Stomach (tissue), 4 donors: Measurements from ENCODE around the gene CACNA2D3.

Source experiments
- POLR2A ChIP-seq, 4 donors: fragments of 450-650 bp; IDR thresholded peaks; one replicate each; pipeline ENCODE4 v1.6.1; 2016; ENCODE audit warnings: antibody characterized with exemption in 4 of 4, control low read depth in 2 of 4, mild to moderate bottlenecking in 1 of 4, moderate library complexity in 1 of 4
- POLR2AphosphoS5 ChIP-seq, 3 donors: sonication (generic); formaldehyde crosslinking; IDR thresholded peaks; one replicate each; pipeline ENCODE4 v1.6.1; 2016; ENCODE audit warnings: antibody characterized with exemption in 3 of 3
- TF ChIP-seq, protein P1 (sequence below), 7 experiments: fragments of 450-650 bp in 4 of 7; fragments of 200-600 bp in 3 of 7; sonication (generic) in 3 of 7; IDR thresholded peaks; one replicate each; pipeline ENCODE4 v1.5.1; 2016 to 2019; ENCODE audit warnings: antibody characterized with exemption in 7 of 7, control low read depth in 2 of 7, mild to moderate bottlenecking in 1 of 7

DNA sequence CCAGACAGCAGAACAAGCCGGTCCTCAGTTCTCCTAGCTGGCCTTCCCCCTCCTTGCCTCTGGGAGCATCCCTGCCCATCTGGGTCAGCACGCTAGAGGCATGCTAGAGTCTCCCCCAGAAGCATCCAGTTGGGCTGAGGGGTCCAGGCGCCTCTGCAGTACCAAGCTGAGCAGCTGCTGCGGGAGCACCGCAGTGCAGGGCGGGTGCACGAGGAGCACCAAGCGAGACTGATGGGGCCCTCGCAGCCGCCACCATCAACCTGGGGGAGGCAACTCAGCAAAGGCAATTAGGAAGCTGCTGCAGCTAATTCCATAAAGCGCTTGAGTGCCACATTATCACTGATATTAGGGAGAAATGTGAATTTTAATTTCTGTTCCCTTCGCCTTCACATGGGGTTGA, 12.4 kb downstream of the CACNA2D3 start:
- TF ChIP-seq, protein P1, sequence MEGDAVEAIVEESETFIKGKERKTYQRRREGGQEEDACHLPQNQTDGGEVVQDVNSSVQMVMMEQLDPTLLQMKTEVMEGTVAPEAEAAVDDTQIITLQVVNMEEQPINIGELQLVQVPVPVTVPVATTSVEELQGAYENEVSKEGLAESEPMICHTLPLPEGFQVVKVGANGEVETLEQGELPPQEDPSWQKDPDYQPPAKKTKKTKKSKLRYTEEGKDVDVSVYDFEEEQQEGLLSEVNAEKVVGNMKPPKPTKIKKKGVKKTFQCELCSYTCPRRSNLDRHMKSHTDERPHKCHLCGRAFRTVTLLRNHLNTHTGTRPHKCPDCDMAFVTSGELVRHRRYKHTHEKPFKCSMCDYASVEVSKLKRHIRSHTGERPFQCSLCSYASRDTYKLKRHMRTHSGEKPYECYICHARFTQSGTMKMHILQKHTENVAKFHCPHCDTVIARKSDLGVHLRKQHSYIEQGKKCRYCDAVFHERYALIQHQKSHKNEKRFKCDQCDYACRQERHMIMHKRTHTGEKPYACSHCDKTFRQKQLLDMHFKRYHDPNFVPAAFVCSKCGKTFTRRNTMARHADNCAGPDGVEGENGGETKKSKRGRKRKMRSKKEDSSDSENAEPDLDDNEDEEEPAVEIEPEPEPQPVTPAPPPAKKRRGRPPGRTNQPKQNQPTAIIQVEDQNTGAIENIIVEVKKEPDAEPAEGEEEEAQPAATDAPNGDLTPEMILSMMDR (IDR thresholded peaks at IDR 0.05) = no peak
- TF ChIP-seq POLR2A (IDR thresholded peaks at IDR 0.05) (no peak), POLR2AphosphoS5 (IDR thresholded peaks at IDR 0.05) (no peak)
